ENCODE measurements around the gene USP25. TPM values are rescaled to one million over a fixed set of nuclear protein-coding genes. Genes with fewer than 3 reads are reported as not detected.

Gene USP25
- total RNA-seq, 2 donors from 2014 or later, result 42.9 to 44.7 TPM

DNA sequence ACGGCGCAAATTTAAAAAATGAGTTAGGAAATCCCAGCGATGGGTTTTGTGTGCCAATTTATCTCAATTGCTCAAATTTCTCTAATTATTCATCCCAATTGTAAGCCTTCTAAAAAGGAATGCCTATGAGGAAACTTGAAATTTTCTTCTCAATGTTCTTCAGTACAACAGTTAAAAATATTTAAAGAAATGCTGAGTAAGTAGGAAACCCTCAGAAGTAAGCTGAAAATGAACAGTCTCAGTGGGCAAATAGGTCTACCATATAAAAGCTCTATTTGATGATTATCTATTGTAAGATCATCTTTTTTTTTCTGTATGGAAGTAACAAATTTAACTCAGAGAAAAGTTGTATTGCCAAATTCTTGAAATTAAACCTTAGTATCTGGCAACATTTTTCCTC, 1.7 kb upstream of the USP25 start:
- TF ChIP-seq, protein P1, sequence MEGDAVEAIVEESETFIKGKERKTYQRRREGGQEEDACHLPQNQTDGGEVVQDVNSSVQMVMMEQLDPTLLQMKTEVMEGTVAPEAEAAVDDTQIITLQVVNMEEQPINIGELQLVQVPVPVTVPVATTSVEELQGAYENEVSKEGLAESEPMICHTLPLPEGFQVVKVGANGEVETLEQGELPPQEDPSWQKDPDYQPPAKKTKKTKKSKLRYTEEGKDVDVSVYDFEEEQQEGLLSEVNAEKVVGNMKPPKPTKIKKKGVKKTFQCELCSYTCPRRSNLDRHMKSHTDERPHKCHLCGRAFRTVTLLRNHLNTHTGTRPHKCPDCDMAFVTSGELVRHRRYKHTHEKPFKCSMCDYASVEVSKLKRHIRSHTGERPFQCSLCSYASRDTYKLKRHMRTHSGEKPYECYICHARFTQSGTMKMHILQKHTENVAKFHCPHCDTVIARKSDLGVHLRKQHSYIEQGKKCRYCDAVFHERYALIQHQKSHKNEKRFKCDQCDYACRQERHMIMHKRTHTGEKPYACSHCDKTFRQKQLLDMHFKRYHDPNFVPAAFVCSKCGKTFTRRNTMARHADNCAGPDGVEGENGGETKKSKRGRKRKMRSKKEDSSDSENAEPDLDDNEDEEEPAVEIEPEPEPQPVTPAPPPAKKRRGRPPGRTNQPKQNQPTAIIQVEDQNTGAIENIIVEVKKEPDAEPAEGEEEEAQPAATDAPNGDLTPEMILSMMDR (IDR thresholded peaks at IDR 0.05), result no peak
- Histone ChIP-seq H3K27ac (no peak overlapping the region), H3K36me3 (no peaks in the 10 kb centered on the region), H3K4me1 (peaks cover 0 to 16% of the 10 kb centered on the region in 2 donors), H3K9me3 (no peaks in the 10 kb centered on the region), H3K4me3 (no peak overlapping the region), H3K27me3 (no peaks in the 10 kb centered on the region)
- no peak for DNase-seq (ENCODE audit: low spot score)

DNA sequence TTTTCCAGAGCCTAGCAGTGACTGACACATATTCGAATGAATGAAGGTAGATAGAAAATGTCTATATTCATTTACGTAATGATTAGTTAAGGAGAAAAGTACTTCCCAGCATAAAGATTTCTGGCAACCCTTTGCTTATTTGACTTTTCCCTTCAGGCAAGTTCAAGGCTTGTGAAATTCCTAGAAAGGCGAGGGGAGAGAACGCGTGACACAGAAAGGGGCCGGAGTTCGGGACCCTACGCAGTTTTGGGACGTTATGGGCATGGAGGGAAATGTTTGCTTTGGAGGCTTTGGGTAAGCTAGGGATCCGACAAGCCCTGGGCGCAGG, 472 bp upstream of the USP25 start:
- peaks cover 0 to 19% of the 10 kb centered on the region in 2 donors for H3K4me1 ChIP-seq

DNA sequence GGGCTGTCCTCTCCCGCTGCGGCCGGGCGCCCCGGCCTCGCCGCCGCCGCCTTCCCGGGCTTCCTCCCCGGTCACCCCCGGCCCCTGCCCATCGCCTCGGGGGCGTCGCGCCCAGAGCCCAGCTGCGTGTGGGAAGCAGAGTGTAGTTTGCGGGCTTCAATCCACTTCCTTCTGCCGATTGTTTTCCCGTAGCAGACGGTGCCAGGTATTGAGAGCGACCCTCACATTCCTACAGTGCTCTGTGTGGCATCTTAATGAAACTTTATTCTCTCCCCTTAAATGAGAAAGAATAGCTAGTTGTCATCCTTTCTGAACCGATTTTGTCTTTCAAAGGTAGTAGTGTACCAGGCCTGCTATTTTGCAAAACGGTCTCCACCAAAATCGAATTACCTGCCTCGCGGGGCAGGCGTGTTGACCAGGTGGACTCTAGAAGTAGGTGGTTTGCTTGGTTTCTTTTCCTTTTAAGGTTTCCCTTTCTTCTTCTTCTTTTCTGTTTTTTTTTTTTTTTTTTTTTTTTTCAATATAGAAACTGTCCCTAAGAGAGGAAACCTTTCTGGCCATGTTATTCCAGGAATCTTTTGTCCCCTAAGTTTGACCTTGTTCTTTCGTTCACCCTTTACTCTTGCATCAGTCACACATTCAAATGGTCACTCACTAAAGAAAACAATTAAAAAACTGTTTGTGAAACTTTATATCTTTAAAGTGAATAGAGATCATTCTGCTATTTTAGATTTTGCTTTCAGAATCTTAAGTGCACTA, 881 bp downstream of the USP25 start:
- TF ChIP-seq, protein P1 (IDR thresholded peaks at IDR 0.05), result no peak
- Histone ChIP-seq H3K27me3 (no peaks in the 10 kb centered on the region), H3K36me3 (no peaks in the 10 kb centered on the region), H3K27ac (peak overlapping the region; percentile 93 to 96), H3K9me3 (no peaks in the 10 kb centered on the region), H3K4me3 (peak overlapping the region; percentile 85 to 94), H3K4me1 (peaks cover 0 to 29% of the 10 kb centered on the region in 2 donors)
- DNase-seq (ENCODE audit: low spot score), result no peak

More for the DNA sequence above, 472 bp upstream of the USP25 start:
- Histone ChIP-seq H3K4me3 (peak overlapping the region; percentile 85 to 94), H3K27ac (peak overlapping the region; percentile 93 to 96), H3K9me3 (no peaks in the 10 kb centered on the region), H3K36me3 (no peaks in the 10 kb centered on the region), H3K27me3 (no peaks in the 10 kb centered on the region)
- TF ChIP-seq, protein P1 (IDR thresholded peaks at IDR 0.05), result no peak
- no peak for DNase-seq (ENCODE audit: low spot score)

DNA sequence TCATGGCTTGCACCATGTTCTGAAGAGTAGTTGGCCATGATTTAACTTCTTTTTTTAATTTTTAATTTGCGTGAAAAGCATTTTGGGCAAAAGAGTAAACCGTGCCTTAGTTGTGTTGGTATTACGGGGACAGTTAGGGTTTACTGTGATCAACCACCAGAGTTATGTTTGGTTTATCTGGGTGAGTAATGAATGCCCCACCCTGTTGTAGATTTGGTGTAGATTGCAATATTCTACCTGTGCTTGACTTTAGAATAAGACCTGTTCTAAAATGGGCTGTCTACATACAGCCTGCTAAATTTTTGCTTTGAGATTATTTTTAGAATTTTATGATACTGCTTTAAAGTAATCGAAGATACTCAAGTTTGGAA, 1.4 kb downstream of the USP25 start:
- peak overlapping the region; percentile 93 to 96 for H3K27ac ChIP-seq
- H3K27me3 ChIP-seq, result no peaks in the 10 kb centered on the region
- TF ChIP-seq, protein P1 (IDR thresholded peaks at IDR 0.05), result no peak
- DNase-seq (ENCODE audit: low spot score), result no peak
- peaks cover 0 to 35% of the 10 kb centered on the region in 2 donors for H3K4me1 ChIP-seq
- H3K9me3 ChIP-seq, result no peaks in the 10 kb centered on the region
- H3K4me3 ChIP-seq, result peak overlapping the region; percentile 85 to 94
- no peaks in the 10 kb centered on the region for H3K36me3 ChIP-seq

DNA sequence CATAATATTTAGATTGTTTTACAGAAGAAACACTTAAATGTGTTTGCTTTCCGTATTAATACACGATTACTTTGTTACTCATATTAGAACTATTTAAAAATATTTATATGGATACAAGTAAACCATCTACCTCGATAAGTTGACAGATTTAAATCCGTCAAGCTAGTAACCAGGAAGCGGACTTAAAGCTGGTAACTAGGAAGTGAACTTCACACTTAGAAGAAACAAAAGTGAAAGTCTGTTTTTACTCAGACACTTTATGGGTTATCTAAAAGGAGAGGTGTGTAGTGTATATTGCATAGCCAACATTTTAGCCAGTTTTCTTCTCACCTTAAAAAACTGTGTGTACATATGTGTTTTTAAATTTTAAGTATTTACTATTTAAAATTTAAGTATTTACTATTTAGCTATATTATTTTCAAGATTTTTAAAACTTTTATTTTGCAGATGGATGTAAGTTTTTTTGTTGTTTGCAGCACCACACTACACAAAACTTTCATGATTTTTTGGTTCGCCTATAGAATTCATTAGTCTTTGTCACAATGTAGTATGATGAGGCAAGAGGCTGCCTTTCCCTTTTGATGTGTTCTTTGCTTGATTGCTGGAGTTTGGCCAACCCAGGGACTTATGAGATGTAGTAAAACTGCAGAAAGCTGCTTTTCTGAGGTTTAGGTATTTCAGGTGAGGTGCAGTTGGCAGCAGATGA, 2.7 kb downstream of the USP25 start:
- TF ChIP-seq, protein P1 (IDR thresholded peaks at IDR 0.05), result no peak
- peak overlapping the region in 1 of 2 donors; percentile 33 for H3K27ac ChIP-seq
- H3K4me3 ChIP-seq, result peak overlapping the region; percentile 10 to 85
- DNase-seq (ENCODE audit: low spot score), result no peak
- H3K36me3 ChIP-seq, result no peaks in the 10 kb centered on the region
- H3K27me3 ChIP-seq, result no peaks in the 10 kb centered on the region
- H3K9me3 ChIP-seq, result no peaks in the 10 kb centered on the region
- peaks cover 0 to 37% of the 10 kb centered on the region in 2 donors for H3K4me1 ChIP-seq

Measured in right atrium auricular region (tissue), 2 donors.